SK-N-SH (cell line): ENCODE results near the gene RASL12. TPM values are rescaled to one million over a fixed set of nuclear protein-coding genes. Genes with fewer than 3 reads are reported as not detected.

Source experiments
- CTCF ChIA-PET: fragments of 300-600, 350-600 bp; formaldehyde crosslinking; extraction: SDS; loops from one replicate; lab custom pipeline; 2021; lab: Yijun Ruan, JAX
- POLR2A ChIA-PET: fragments of 350-600 bp; sonication (Branson Sonifier 250); formaldehyde crosslinking; extraction: SDS; loops from one replicate; lab custom pipeline; 2020; ENCODE audit warnings: antibody characterized with exemption, inconsistent platforms; lab: Yijun Ruan, JAX
- DNase-seq: peaks from one replicate; pipeline ENCODE4 v3.0.0; 2012
- H2AFZ ChIP-seq: fragments of 200-600 bp; sonication (generic); 2 replicates; pipeline ENCODE4 v1.8.1; 2016; ENCODE audit warnings: antibody characterized with exemption, mild to moderate bottlenecking, low read depth
- H3F3A ChIP-seq: fragments of 200-600 bp; sonication (generic); replicated peaks from 2 replicates; pipeline ENCODE3; 2016; ENCODE audit warnings: antibody characterized with exemption, mild to moderate bottlenecking; ENCODE audit not compliant: insufficient read depth
- H3K27ac ChIP-seq, 2 experiments: fragments of 200-500 bp in 1 of 2; fragments of 200-600 bp in 1 of 2; sonication (Bioruptor generic) in 1 of 2; sonication (generic), shearing (Covaris generic) in 1 of 2; 2 replicates each; pipeline versions ENCODE4 v1.5.1 to v1.6.1; 2014 to 2016; ENCODE audit warnings: low read depth in 2 of 2, inconsistent platforms in 1 of 2, low read length in 1 of 2, mild to moderate bottlenecking in 1 of 2, mixed read lengths in 1 of 2
- H3K27me3 ChIP-seq: fragments of 200-600 bp; sonication (generic), shearing (Covaris generic); 2 replicates; pipeline ENCODE4 v1.6.1; 2016; ENCODE audit warnings: mixed run types; ENCODE audit not compliant: insufficient read depth
- H3K36me3 ChIP-seq, 2 experiments: fragments of 200-500 bp in 1 of 2; fragments of 200-600 bp in 1 of 2; sonication (Bioruptor generic) in 1 of 2; sonication (generic) in 1 of 2; replicated peaks in 1 of 2; 2 replicates each; pipeline versions ENCODE3 to v1.5.1; 2014 to 2016; ENCODE audit warnings: low read length in 1 of 2, mild to moderate bottlenecking in 1 of 2; ENCODE audit not compliant: insufficient read depth in 2 of 2, control insufficient read depth in 1 of 2
- H3K4me1 ChIP-seq, 2 experiments: fragments of 200-500 bp in 1 of 2; fragments of 200-600 bp in 1 of 2; sonication (Bioruptor generic) in 1 of 2; sonication (generic), shearing (Covaris generic) in 1 of 2; 2 replicates each; pipeline versions ENCODE4 v1.5.1 to v1.6.1; 2014 to 2016; ENCODE audit warnings: low read depth in 1 of 2, low read length in 1 of 2, mixed run types in 1 of 2; ENCODE audit not compliant: insufficient read depth in 2 of 2, control insufficient read depth in 1 of 2
- H3K4me2 ChIP-seq: fragments of 200-600 bp; sonication (generic), shearing (Covaris generic); 2 replicates; pipeline ENCODE4 v1.6.1; 2017; ENCODE audit warnings: mixed run types
- H3K4me3 ChIP-seq, 2 experiments: fragments of 200-500 bp in 1 of 2; fragments of 200-600 bp in 1 of 2; sonication (Bioruptor generic) in 1 of 2; sonication (generic), shearing (Covaris generic) in 1 of 2; 2 replicates each; pipeline versions ENCODE4 v1.5.1 to v1.8.1; 2014 to 2016; ENCODE audit warnings: low read depth in 2 of 2, inconsistent platforms in 1 of 2, low read length in 1 of 2, mild to moderate bottlenecking in 1 of 2, mixed read lengths in 1 of 2, moderate library complexity in 1 of 2
- H3K79me2 ChIP-seq: fragments of 200-600 bp; sonication (generic); 2 replicates; pipeline ENCODE4 v1.8.1; 2017; ENCODE audit warnings: mild to moderate bottlenecking; ENCODE audit not compliant: insufficient read depth
- H3K9ac ChIP-seq: fragments of 200-600 bp; sonication (generic); 2 replicates; pipeline ENCODE4 v1.6.1; 2017; ENCODE audit warnings: mixed run types
- H3K9me2 ChIP-seq: fragments of 200-600 bp; sonication (generic); 2 replicates; pipeline ENCODE4 v1.6.1; 2017; ENCODE audit warnings: mixed run types
- H3K9me3 ChIP-seq: fragments of 200-600 bp; sonication (generic); 2 replicates; pipeline ENCODE4 v1.6.1; 2017; ENCODE audit warnings: mixed run types, mild to moderate bottlenecking, moderate library complexity
- H4K20me1 ChIP-seq: fragments of 200-600 bp; sonication (generic); 2 replicates; pipeline ENCODE4 v1.6.1; 2017; ENCODE audit warnings: mild to moderate bottlenecking, mixed run types; ENCODE audit not compliant: insufficient read depth
- EP300 ChIP-seq, 2 experiments: IDR thresholded peaks; 2 replicates each; pipeline versions ENCODE4 v1.4.0 to v1.6.1; 2012; ENCODE audit warnings: borderline replicate concordance in 1 of 2, low read depth in 1 of 2, low read length in 1 of 2
- FOXJ3 ChIP-seq: sonication (generic); formaldehyde crosslinking; IDR thresholded peaks from 2 replicates; pipeline ENCODE4 v1.5.1; 2020; ENCODE audit warnings: mild to moderate bottlenecking, missing genetic modification reagents
- FOXM1 ChIP-seq: IDR thresholded peaks from 2 replicates; pipeline ENCODE4 v1.4.0; 2012; ENCODE audit warnings: low read depth, mild to moderate bottlenecking
- GABPA ChIP-seq: IDR thresholded peaks from 2 replicates; pipeline ENCODE4 v1.4.0; 2012; ENCODE audit warnings: low read depth, mild to moderate bottlenecking
- IRF3 ChIP-seq: fragments of 150-350 bp; IDR thresholded peaks from 2 replicates; pipeline ENCODE4 v1.6.1; 2016; ENCODE audit warnings: mild to moderate bottlenecking, low read depth, low read length
- JUND ChIP-seq: IDR thresholded peaks from 2 replicates; pipeline ENCODE4 v1.4.0; 2012
- MXI1 ChIP-seq: IDR thresholded peaks from 2 replicates; pipeline ENCODE4 v1.6.1; 2012; ENCODE audit warnings: mild to moderate bottlenecking, low read depth, low read length, improper control_type of control experiment
- NRF1 ChIP-seq: IDR thresholded peaks from 2 replicates; pipeline ENCODE4 v1.6.1; 2012; ENCODE audit warnings: low read depth, mild to moderate bottlenecking, low read length
- RAD21 ChIP-seq: IDR thresholded peaks from 2 replicates; pipeline ENCODE4 v1.6.1; 2012; ENCODE audit warnings: mild to moderate bottlenecking, low read length
- SMC3 ChIP-seq: IDR thresholded peaks from 2 replicates; pipeline ENCODE4 v1.6.1; 2012; ENCODE audit warnings: low read depth, low read length, improper control_type of control experiment
- ZBTB33 ChIP-seq: IDR thresholded peaks from 2 replicates; pipeline ENCODE4 v1.4.0; 2012; ENCODE audit warnings: low read depth, borderline replicate concordance
- WGBS: methylation state at CpG from one replicate; pipeline ENCODE4 v1.1.6; 2017; ENCODE audit warnings: low lambda C conversion rate; 5-methylcytosine and 5-hydroxymethylcytosine counted together
- polyA plus RNA-seq, 3 experiments: library from polyadenylated mRNA; depleted of rRNA; stranded (reverse); fragments of >200 nt; gene quantifications; 2 replicates each; pipeline ENCODE4 v1.2.3, GENCODE V29; 2012
- TF ChIP-seq, protein P1 (sequence below): fragments of 200-600 bp; sonication (generic); IDR thresholded peaks from 2 replicates; pipeline ENCODE4 v1.6.1; 2017; ENCODE audit warnings: antibody characterized with exemption, mild to moderate bottlenecking, moderate library complexity
- TF ChIP-seq, protein P2 (sequence below): IDR thresholded peaks from 2 replicates; pipeline ENCODE4 v1.4.0; 2012; ENCODE audit warnings: low read depth
- TF ChIP-seq, protein P3 (sequence below): IDR thresholded peaks from 2 replicates; pipeline ENCODE4; 2012

Gene RASL12
- polyA plus RNA-seq, 1 of the 3 experiments (the other 2 are of a cell fraction) = not detected

GRCh38 chr15:65032801-65033537 is 34.8 kb downstream of the RASL12 start:
- 53% methylated on average over 12 of the region's 13 CpGs for WGBS

DNA sequence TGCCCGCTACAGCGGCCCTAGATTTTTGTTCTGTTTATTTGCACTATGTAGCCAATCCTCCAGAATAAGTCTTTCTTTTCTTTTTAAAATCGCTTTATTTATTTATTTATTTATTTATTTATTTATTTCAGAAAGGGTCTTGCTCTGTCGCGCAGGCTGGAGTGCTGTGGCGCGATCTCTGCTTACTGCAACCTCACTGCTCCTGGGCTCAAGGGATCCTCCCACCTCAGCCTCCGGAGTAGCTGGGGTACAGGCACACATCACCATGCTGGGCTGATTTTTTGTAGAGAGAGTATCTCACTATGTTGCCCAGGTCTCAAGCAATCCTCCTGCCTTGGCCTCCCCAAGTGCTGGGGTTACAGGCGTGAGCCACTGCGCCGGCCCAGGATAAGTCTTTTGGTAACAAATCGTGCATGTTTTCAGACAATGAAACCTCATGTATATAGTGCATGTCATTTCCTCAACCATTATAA is 38.0 kb downstream of the RASL12 start:
- Histone ChIP-seq H3K27ac (no peak overlapping the region), H3K9me2 (no peaks in the 10 kb centered on the region), H3K4me3 (peak overlapping the region; percentile 76 to 92; a peak in 3 of 4 replicates), H4K20me1 (no peaks in the 10 kb centered on the region), H3K27me3 (no peaks in the 10 kb centered on the region), H3K79me2 (peaks cover 25% of the 10 kb centered on the region), H3K9me3 (no peaks in the 10 kb centered on the region), H3K4me1 (peaks cover 0 to 6% of the 10 kb centered on the region in 2 experiments; a peak in 2 of 4 replicates), H3K9ac (no peak overlapping the region), H2AFZ (peak overlapping the region; percentile 93; the same call in 1 of the 2 replicates), H3K4me2 (no peak overlapping the region), H3F3A (no peaks in the 10 kb centered on the region), H3K36me3 (peaks cover 3 to 19% of the 10 kb centered on the region in 2 experiments)
- WGBS = 69% methylated on average over 12 of the region's 12 CpGs
- ChIA-PET POLR2A (no interaction called here), CTCF (no interaction called here)
- no peak for DNase-seq
- no peak for TF ChIP-seq IRF3
- TF ChIP-seq FOXJ3 (CRISPR knock-in tag) = no peak
- TF ChIP-seq FOXM1 = no peak
- no peak for TF ChIP-seq NRF1
- no peak for TF ChIP-seq GABPA
- no peak for TF ChIP-seq JUND
- TF ChIP-seq, protein P1, sequence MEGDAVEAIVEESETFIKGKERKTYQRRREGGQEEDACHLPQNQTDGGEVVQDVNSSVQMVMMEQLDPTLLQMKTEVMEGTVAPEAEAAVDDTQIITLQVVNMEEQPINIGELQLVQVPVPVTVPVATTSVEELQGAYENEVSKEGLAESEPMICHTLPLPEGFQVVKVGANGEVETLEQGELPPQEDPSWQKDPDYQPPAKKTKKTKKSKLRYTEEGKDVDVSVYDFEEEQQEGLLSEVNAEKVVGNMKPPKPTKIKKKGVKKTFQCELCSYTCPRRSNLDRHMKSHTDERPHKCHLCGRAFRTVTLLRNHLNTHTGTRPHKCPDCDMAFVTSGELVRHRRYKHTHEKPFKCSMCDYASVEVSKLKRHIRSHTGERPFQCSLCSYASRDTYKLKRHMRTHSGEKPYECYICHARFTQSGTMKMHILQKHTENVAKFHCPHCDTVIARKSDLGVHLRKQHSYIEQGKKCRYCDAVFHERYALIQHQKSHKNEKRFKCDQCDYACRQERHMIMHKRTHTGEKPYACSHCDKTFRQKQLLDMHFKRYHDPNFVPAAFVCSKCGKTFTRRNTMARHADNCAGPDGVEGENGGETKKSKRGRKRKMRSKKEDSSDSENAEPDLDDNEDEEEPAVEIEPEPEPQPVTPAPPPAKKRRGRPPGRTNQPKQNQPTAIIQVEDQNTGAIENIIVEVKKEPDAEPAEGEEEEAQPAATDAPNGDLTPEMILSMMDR = no peak
- TF ChIP-seq RAD21 = no peak
- TF ChIP-seq EP300 (IDR thresholded peaks at IDR 0.05; ENCODE audit: borderline replicate concordance in 1 of 2, low read depth in 1 of 2, low read length in 1 of 2) = no peak
- TF ChIP-seq, protein P2, sequence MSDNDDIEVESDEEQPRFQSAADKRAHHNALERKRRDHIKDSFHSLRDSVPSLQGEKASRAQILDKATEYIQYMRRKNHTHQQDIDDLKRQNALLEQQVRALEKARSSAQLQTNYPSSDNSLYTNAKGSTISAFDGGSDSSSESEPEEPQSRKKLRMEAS = no peak
- TF ChIP-seq ZBTB33 = no peak
- TF ChIP-seq MXI1 = no peak

More at GRCh38 chr15:65032801-65033537, 34.8 kb downstream of the RASL12 start:
- Histone ChIP-seq H3K9ac (no peak overlapping the region), H4K20me1 (no peaks in the 10 kb centered on the region), H3K4me2 (no peak overlapping the region), H3K4me1 (peaks cover 0 to 6% of the 10 kb centered on the region in 2 experiments; a peak in 2 of 4 replicates), H3K36me3 (no peaks in the 10 kb centered on the region), H3K9me3 (no peaks in the 10 kb centered on the region), H3K27me3 (no peaks in the 10 kb centered on the region), H3F3A (no peaks in the 10 kb centered on the region), H3K27ac (no peak overlapping the region), H3K4me3 (no peak overlapping the region; a peak in 1 of 4 replicates), H2AFZ (peak overlapping the region; percentile 61; the same call in 1 of the 2 replicates), H3K9me2 (no peaks in the 10 kb centered on the region), H3K79me2 (peaks cover 15% of the 10 kb centered on the region)
- POLR2A ChIA-PET = no interaction called here
- TF ChIP-seq, protein P1 = peak; percentile 37
- TF ChIP-seq, protein P3, sequence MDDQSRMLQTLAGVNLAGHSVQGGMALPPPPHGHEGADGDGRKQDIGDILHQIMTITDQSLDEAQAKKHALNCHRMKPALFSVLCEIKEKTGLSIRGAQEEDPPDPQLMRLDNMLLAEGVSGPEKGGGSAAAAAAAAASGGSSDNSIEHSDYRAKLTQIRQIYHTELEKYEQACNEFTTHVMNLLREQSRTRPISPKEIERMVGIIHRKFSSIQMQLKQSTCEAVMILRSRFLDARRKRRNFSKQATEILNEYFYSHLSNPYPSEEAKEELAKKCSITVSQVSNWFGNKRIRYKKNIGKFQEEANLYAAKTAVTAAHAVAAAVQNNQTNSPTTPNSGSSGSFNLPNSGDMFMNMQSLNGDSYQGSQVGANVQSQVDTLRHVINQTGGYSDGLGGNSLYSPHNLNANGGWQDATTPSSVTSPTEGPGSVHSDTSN = no peak
- TF ChIP-seq SMC3 (peak; percentile 24; the same call in 1 of the 2 replicates), RAD21 (peak; percentile 52)
- CTCF ChIA-PET = interaction anchor here (0.7 to 2.7 kb wide), 18 partner anchors 11 to 302 kb away, joined by 3 to 21 read pairs (median 6); partner anchors contain the start of genes CLPX, KBTBD13 and SLC51B
- peak; percentile 44 for DNase-seq
